GM12864 (cell line): ENCODE measurements around the gene TMEM97.

Experiments
- DNase-seq: peaks from one replicate; pipeline ENCODE4 v3.0.0-alpha.2; 2011; ENCODE audit warnings: low read depth
- H3K4me3 ChIP-seq: 2 replicates; pipeline ENCODE4 v1.5.1; 2011; ENCODE audit warnings: mild to moderate bottlenecking, low read depth, low read length, control low read depth
- TF ChIP-seq, protein P1 (sequence below): IDR thresholded peaks from 2 replicates; pipeline ENCODE4 v1.5.1; 2011; ENCODE audit warnings: low read depth, mild to moderate bottlenecking, moderate library complexity, low read length, control low read depth, inconsistent platforms; ENCODE audit errors: missing control alignments

The TMEM97 gene

DNA sequence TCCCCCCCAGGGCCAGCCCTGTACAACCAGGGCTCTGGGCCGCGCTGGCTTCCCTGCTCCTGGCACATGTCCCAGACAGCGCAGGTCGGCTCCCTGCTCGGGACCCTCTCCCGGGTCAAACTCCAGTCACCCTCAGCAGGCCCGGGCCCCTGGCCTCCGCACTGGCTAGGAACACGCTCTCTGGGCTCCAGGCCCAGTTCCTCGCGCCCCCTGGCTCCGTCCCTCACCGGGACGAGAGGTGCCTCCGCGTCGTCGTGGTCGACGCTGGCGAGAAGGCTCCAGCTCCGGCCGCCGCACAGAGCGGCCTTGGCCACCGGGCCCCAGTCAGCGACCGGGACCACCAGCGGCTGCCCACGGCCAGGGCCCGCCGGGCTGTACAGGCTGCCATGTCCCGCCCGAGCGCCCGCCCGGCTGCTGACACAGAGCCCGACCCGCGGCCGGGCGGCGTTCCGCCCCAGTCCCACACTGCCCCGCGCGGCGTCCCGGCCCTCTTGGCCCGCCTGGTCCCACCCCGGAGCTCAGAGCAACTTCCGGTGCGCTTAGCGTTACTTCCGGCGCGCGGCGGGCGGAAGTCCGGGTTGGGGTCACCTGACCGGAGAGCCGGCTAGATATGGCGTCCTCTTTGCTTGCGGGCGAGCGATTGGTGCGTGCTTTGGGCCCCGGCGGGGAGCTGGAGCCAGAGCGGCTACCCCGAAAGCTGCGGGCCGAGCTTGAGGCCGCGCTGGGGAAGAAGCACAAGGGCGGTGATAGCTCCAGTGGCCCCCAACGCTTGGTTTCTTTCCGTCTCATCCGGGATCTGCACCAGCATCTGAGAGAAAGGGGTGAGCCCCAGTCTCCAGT, 38.3 kb downstream of the TMEM97 start, which contains the start of gene POLDIP2:
Gene POLDIP2, minus strand, starts transcription at position 467 of the 840 bp plus-strand sequence. Its CDS starts 79 bp downstream, at position 388.
- TF ChIP-seq, protein P1, sequence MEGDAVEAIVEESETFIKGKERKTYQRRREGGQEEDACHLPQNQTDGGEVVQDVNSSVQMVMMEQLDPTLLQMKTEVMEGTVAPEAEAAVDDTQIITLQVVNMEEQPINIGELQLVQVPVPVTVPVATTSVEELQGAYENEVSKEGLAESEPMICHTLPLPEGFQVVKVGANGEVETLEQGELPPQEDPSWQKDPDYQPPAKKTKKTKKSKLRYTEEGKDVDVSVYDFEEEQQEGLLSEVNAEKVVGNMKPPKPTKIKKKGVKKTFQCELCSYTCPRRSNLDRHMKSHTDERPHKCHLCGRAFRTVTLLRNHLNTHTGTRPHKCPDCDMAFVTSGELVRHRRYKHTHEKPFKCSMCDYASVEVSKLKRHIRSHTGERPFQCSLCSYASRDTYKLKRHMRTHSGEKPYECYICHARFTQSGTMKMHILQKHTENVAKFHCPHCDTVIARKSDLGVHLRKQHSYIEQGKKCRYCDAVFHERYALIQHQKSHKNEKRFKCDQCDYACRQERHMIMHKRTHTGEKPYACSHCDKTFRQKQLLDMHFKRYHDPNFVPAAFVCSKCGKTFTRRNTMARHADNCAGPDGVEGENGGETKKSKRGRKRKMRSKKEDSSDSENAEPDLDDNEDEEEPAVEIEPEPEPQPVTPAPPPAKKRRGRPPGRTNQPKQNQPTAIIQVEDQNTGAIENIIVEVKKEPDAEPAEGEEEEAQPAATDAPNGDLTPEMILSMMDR, result no peak
- H3K4me3 ChIP-seq, result peak within 1 kb of the TSS; percentile 95
- peak; percentile 76 for DNase-seq

DNA sequence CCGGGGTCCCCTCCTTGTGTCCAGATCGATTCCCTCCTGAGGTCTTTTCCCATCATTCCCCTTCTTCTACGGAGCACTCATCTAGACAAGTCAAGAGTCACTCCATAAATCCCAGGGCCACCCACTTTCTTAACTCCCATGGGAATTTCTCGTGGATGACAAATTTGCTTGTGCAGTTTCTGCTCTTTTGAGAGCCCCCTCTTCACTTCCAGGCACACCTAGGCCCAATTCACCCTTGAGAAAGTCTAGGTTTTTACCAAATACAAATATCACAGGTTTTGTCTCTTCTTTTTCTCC, 38.8 kb downstream of the TMEM97 start:
- TF ChIP-seq, protein P1, result no peak
- peak overlapping the region; percentile 95 for H3K4me3 ChIP-seq
- no peak for DNase-seq

DNA sequence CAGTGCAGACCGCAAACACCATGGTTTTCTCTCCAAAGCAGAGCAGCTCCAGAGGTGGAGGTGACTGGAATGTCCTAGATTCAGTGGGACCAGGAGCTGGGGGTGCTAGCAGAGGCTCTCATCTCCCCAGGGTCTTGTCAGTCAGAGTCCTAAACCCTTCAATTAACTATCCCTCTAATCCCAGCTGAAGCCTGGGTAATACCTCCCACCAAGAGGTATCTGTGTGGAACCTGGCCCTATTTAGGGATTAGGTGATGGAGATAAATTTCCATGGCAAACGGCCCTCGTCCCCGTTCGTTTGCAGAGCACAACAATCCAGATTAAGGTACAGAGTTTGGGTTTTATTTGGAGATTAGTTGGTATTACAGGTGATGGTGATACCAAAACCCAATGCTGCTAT, 44.2 kb downstream of the TMEM97 start:
- no peak overlapping the region for H3K4me3 ChIP-seq
- TF ChIP-seq, protein P1, result no peak
- DNase-seq, result no peak

DNA sequence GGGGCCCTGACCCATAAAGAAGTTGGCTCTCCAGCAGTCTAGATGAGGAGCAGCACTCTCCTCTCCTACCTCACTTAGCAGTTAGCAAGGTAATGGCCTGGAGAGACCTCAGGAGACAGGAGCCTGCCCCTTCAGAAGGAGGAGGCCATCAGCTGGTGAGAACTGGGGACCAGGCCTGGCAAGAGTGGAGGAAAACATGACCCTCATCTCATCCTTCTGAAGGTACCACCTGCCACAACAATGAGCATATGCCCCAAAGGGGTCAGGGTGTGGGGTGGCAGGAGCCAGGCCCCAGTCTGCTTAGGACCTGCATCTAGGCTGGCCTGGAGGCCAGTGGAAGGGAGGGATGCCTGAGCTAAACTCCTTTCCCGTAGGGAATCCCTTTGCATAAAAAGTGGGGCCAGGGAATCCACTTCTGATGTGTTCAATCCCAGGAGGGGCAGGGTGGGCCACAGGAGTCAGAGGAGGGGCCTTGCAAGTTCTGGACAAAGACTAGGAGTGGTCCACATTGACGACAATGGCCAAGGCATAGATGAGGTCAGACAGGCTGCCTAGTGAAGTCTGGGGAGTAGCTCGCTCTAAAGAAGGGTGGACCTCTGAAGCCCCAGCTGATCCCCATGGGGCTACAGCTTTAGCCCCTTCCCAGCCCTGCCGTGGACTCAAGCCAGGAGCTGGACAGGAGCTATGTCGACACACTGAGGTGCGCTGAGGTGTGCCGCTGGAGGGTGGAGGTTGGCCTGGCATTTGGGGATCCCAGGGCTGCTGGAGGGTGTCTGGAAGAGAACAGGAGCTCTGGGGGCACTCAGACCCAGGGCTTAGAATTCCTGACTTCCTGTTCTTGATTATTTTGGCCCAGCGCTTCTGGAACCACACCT, 45.0 kb downstream of the TMEM97 start:
- TF ChIP-seq, protein P1, result no peak
- no peak for DNase-seq
- H3K4me3 ChIP-seq, result no peak overlapping the region

DNA sequence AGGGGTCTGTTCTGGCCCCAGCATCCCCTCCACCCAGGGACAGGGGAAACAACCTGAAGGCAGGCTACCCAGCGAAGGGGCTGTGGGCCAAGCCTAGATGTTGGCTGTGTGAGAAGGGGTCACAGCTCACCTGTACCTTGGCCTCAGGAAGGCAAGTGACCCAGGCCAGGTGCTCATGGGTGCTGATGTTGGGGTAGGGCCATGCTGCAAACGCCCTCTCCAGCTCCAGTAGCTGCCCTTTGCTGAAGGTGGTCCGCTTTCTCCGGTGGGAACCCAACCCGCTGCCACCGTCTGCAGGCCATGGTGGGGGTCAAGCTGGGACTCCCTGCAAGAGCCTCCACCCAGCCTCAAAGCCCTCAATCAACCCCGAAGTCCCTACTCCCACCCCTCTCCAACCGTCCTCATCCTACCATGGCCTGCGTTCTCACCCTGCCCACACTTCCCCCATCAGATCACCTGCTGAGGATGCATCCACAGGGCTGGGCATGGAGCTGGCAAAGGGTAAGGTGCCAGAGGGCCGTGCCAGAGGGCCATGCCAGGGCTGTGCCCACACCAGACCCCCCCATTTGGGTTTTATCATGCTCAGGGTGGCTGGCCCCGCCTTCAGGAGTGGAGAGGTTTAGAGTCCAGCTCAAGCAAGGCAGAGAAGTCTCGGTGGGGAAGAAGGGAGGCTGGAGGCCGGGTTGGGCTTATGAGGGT, 45.8 kb downstream of the TMEM97 start, which contains the start of gene SEBOX:
Gene SEBOX, minus strand, starts transcription at position 535 of the 699 bp plus-strand sequence. Its CDS starts 48 bp downstream, at position 487.
- DNase-seq, result no peak
- no peak within 1 kb of the TSS for H3K4me3 ChIP-seq
- TF ChIP-seq, protein P1, result no peak

DNA sequence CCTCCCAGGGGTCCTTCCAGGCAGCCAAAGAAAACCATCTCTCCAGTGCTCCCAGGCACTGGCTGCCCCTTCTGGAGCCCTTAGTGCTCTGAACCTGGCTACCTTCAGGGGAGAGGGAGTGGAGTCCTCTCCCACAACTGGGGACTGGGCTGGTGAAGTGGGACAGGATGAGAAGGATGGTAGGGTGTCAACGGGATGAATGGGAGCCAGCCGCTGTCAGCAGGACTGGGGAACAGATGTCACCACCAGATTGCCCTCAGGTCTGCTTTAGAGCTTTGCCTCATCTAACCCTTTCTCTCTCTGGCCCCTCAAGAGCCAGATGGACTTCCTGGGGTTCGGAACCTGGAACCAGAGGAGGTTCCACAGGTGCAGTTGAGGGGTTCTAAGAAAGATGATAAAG, 46.5 kb downstream of the TMEM97 start:
- TF ChIP-seq, protein P1, result no peak
- H3K4me3 ChIP-seq, result no peak overlapping the region
- DNase-seq, result no peak
